Limb (tissue), 2 donors: ENCODE measurements around the gene KLHL6.
A peak's percentile ranks its signal among the peaks of the same experiment; 100 is the strongest.

ENCODE experiments used
- DNase-seq, 2 donors: peaks; one replicate each; pipeline ENCODE4 v3.0.0-alpha.2; 2016; ENCODE audit errors: extremely low spot score in 2 of 2

The KLHL6 gene

DNA sequence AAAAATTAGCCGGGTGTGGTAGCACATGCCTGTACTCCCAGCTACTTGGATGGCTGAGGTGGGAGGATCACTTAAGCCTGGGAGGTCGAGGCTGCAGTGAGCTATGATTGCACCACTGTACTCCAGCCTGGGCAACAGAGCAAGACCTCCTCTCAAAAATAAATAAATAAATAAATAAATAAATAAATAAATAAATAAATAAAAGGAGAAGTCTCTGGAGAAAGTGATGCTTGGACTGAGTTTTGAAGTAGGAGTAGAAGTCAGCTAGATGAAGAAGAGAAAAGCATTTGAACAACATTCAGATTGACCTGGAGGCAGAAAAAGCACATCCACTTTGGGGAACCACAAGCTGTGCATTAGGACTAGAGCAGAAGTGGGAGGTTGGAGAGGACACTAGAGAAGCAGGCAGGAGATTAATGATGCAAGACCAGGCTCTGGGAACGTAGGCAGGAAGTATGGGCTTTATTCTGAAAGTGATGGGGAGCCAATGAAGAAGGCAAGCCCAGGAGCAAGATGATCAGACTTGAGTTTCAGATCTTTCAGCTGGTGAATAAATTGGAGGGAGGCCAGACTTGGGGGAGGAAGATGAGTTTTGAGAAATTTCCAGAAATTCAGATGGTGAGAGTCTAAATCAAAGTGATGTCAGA is 48.7 kb downstream of the KLHL6 start:
- no peak for DNase-seq

- DNase-seq, result no peak
Measured at GRCh38 chr3:183504597-183504996, 50.9 kb downstream of the KLHL6 start.

DNA sequence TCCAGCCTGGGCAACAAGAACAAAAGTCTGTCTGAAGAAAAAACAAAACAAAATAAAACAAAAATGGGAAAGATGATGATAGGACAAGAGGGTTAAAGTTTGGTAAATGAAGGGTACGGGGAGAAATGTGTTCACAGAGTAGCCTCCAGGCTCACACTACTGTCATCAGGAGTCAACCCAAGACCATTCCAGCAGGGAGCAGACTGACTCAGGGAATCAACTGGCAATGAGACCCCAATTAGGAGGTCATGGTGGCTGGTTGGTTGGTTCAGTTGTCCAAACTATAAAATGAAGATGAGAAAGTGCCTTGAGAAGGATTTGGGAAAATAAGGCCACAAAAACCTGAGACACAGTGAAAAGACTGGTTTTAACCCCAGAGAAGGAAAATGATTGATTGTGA is 51.8 kb downstream of the KLHL6 start:
- DNase-seq, result no peak

GRCh38 chr3:183502237-183503181 is 53.0 kb downstream of the KLHL6 start:
- no peak for DNase-seq

DNA sequence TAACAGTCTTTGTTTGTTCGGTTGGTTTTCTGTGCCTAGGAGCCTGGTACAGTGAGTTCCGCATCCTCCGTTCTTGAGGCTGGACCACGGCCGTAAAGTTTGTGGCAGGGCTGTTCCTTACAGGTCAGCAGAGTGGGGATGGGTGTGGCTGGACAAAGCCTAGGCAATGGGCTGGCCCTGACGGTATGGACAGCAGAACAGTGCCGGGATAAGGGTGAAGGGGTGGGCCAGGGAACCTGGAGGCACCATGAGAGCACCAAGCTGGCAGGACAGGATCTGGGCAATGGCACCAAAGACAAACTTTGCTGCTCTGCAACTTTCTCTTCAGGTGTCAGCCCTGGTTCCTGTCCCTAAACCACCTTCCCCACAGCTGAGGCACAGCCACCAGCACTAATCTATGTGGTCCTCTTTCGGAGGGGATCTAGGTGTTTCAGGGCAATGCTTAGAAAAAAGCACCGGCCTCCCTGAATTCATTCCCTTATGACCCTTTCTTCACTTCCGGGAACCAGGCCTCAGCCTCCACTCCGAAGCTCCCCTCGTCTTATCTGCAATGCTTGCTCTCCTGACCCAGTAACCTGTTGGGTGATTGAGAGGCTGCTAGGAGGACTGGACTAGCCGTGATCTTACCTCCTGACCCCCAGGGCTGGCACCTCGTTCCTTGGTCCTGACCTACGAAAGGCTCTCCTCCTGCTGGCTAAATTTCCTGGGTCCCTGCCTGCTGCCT is 54.4 kb downstream of the KLHL6 start:
- no peak for DNase-seq

- DNase-seq, result no peak
Measured at GRCh38 chr3:183500319-183500718, 55.2 kb downstream of the KLHL6 start.

- no peak for DNase-seq
Measured at GRCh38 chr3:183498634-183499033, 56.9 kb downstream of the KLHL6 start.

DNA sequence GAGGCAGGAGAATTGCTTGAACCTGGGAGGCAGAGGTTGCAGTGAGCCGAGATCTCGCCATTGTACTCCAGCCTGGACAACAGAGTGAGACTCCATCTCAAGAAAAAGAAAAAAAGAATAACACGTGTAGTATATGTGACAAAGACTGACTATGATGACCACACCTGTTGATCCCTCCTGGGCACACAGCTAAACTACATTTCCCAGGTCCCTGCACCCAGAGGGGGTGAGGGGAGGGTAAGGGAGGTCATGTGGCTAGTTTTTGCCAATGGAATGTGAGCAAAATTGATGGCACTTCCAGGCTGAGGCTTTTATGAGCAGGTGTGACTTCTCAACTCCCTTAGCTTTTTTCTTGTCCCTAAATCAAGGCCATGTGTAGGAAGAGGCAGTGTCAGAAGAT is 58.2 kb downstream of the KLHL6 start:
- DNase-seq, result peak in 1 of 2 donors; percentile 10

GRCh38 chr3:183496311-183496710 is 59.2 kb downstream of the KLHL6 start:
- DNase-seq, result no peak

DNA sequence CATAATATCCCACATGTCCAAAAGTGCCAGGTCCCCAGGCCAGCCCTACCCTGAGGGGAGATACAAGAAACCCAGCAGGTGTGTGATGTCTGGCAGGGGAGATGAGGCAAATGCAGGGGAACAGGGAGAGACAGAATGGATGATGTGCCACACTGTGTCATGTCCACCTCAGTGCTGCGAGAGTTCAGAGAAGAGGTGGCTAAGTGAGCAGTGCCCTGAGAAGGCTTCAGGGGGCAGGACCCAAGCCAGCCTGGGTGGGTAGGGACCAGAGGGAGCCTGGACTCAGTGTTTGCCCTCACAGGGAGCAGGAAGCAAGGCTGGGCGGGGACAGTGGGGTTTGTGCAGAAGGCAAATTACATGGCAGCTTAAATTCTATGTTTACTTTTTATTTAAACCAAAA is 61.2 kb downstream of the KLHL6 start:
- no peak for DNase-seq

- no peak for DNase-seq
Measured at GRCh38 chr3:183493296-183494045, 62.0 kb downstream of the KLHL6 start.

GRCh38 chr3:183492849-183493179 is 62.7 kb downstream of the KLHL6 start:
- no peak for DNase-seq

- no peak for DNase-seq
Measured at GRCh38 chr3:183491923-183492848, 63.3 kb downstream of the KLHL6 start.

DNA sequence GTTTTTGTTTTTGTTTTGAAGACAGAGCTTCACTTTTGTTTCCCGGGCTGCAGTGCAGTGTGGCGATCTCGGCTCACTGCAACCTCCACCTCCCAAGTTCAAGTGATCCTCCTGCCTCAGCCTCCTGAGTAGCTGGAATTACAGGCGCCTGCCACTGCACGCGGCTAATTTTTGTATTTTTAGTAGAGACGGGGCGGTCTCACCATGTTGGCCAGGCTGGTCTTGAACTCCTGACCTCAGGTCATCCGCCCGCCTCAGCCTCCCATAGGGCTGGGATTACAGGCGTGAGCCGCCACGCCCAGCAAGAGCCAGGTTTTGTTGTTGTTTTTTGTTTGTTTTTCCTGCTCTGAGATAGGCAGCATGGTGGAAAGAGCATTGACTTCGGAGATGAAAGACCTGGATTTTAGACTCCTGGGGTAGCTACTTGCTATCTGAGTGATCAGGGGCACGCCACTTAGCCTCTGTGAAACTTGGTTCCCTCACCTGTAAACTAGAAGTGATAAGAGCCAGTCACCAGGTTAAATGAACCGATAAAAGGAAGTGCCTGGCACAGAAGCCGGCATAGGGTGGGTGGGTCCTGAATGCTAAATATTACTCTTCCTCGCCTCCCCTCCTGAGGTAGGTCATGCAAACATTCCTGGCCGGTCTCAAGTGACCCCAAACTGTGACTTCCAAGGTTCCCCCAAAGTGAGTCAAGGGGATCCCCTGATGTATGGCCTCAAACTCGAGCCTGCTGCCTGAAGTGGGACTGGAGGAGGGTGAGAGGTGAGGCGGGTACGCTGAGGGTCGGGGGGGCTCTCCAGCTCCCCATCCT is 64.2 kb downstream of the KLHL6 start:
- no peak for DNase-seq

DNA sequence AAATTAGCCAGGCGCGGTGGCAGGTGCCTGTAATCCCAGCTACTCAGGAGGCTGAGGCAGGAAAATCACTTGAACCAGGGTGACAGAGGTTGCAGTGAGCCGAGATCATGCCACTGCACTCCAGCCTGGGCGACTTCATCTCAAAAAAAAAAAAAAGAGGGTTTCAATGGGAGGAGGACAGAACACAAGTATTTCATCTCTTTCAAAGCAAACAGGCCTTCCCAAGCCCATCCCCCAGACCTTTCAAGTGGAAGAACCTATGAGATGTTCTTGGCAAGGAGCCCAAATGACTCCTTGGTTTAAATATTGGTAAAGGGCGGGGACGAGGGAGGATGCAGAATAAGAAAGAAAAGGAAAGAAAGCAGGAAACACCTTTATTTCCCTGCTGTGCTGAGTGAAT is 64.9 kb downstream of the KLHL6 start:
- DNase-seq, result no peak

DNA sequence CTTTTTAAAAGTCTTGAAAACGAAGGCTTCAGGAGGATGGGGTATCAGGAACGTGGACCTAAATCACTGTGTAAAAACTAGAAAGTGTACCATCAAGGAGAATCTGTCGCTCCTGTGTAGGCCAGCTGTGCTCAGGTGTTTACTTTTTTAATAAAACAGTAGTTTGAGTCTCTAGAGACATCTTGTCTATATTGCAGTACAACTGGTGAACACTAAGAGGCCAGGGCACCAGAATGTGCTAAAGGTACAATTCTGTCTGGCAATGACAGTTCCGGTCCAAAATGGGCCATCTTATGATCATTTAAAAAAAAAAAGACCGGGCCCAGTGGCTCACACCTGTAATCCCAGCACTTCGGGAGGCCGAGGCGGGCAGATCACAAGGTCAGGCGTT is 65.3 kb downstream of the KLHL6 start:
- DNase-seq, result no peak

DNA sequence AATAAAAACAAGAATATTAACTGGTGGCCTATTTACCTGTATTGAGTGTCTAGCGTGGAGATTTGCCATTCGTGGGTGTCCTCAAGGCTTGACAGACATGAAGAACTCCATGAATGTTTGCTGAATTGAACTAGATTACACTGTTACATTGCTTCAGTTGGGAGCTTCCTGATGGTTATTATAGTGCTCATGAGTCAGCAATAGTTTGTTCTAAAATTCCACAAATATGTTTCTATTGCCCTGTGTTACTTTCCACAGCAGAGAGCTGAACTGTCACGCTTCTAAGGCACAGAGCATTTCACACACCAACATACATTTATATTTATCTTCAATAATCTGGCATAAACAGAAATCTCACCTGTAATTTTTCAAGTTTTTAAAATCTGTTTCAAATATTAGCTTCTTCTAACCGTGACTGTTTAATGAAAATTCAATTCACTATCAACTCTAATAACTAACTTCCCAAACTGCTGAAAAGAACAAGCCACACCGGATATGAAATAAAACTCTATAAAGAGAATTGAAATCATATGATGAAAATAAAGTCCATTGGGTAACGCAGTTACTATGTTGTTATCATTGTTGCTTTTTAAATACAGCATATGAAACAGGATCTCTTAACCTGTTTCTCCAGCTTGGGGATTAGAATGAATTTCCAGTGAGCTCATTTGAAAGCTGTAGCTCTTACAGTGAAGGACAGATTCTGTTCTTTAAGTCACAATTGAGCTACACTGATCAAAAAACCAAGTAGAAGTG is 65.9 kb downstream of the KLHL6 start:
- no peak for DNase-seq

DNA sequence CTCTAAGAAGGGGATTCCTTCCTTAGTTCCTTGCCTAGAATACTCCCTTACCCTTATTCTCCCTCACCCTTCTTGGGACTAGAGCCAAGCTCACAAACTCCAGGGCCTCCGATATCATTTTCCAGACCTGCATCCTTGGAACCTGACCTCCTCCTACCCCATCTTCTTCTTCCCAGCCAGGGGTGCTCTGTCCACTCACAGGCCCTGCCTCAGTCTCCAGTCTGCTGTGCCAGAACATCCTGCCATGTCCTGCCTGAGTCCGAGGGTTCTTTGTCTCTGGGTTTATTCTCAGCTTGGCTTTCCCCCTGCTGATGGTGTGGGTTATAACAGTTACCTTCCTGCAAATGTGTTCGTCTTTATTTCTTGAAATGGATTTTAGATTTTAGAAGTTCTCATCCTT is 67.2 kb downstream of the KLHL6 start:
- DNase-seq, result no peak

- DNase-seq, result no peak
Measured at GRCh38 chr3:183487896-183488295, 67.6 kb downstream of the KLHL6 start.
